Caco-2 (cell line): ENCODE measurements around the gene TRIM72. TPM values are rescaled to one million over a fixed set of nuclear protein-coding genes. Genes with fewer than 3 reads are reported as not detected.
A peak's percentile ranks its signal among the peaks of the same experiment; 100 is the strongest.
"Not testable (repeated sequence)": the region's sequence is repeated elsewhere in the genome, so short reads cannot be mapped to it uniquely, and the experiment has no call there.

Source experiments
- Bru-seq: library from RNA; stranded (reverse); fragments of 400-500 nt; gene quantifications from one replicate; lab custom pipeline; 2021; lab: Mats Ljungman, UMichigan
- BruChase-seq, 2 experiments: library from RNA; stranded (reverse); fragments of 400-500 nt; gene quantifications; one replicate each; lab custom pipeline; 2021; lab: Mats Ljungman, UMichigan
- BruUV-seq: library from RNA; stranded (reverse); fragments of 400-500 nt; replicated peaks from 2 replicates; lab custom pipeline; 2021; lab: Mats Ljungman, UMichigan
- CTCF ChIA-PET: fragments of 300-600 bp; sonication (Branson Sonifier 250); formaldehyde crosslinking; loops from one replicate; lab custom pipeline; 2022; ENCODE audit warnings: antibody characterized with exemption; lab: Charles Lee
- POLR2A ChIA-PET: fragments of 300-600 bp; sonication (Branson Sonifier 250); formaldehyde crosslinking; loops from one replicate; lab custom pipeline; 2022; ENCODE audit warnings: antibody characterized with exemption; lab: Charles Lee
- DNase-seq, 2 experiments: peaks; one replicate each; pipeline versions ENCODE4 v3.0.0 to v3.0.0-alpha.2; 2020 to 2022
- H3K27me3 ChIP-seq: replicated peaks from 2 replicates; pipeline ENCODE4 v1.6.0; 2011; ENCODE audit warnings: low read length; ENCODE audit not compliant: control insufficient read depth, insufficient read depth
- H3K36me3 ChIP-seq: 2 replicates; pipeline ENCODE4 v1.5.1; 2011; ENCODE audit warnings: low read length; ENCODE audit not compliant: control insufficient read depth, insufficient read depth
- H3K4me1 ChIP-seq: fragments of 250-450 bp; sonication (Bioruptor Pico); 2 replicates; pipeline ENCODE4 v1.5.1; 2020; ENCODE audit warnings: mild to moderate bottlenecking
- H3K4me3 ChIP-seq: 2 replicates; pipeline ENCODE4 v1.5.1; 2011; ENCODE audit warnings: low read depth, mild to moderate bottlenecking, control low read depth, low read length
- H3K9me3 ChIP-seq: fragments of 250-450 bp; sonication (Bioruptor Pico); 2 replicates; pipeline ENCODE4 v1.5.1; 2020; ENCODE audit warnings: mild to moderate bottlenecking, moderate library complexity
- H3K27ac Mint-ChIP-seq: one replicate; pipeline ENCODE4 v1.8.0; 2022; ENCODE audit warnings: mixed read lengths; ENCODE audit not compliant: unreplicated experiment
- H3K27me3 Mint-ChIP-seq: one replicate; pipeline ENCODE4 v1.8.0; 2022; ENCODE audit warnings: mixed read lengths; ENCODE audit not compliant: insufficient read depth, unreplicated experiment
- H3K36me3 Mint-ChIP-seq: one replicate; pipeline ENCODE4 v1.8.0; 2022; ENCODE audit warnings: mild to moderate bottlenecking, mixed read lengths; ENCODE audit not compliant: insufficient read depth, unreplicated experiment
- H3K4me1 Mint-ChIP-seq: one replicate; pipeline ENCODE4 v1.8.0; 2022; ENCODE audit warnings: low read depth, mixed read lengths; ENCODE audit not compliant: unreplicated experiment
- H3K4me3 Mint-ChIP-seq: one replicate; pipeline ENCODE4 v1.8.0; 2022; ENCODE audit warnings: mild to moderate bottlenecking, moderate library complexity, mixed read lengths; ENCODE audit not compliant: unreplicated experiment
- H3K9me3 Mint-ChIP-seq: one replicate; pipeline ENCODE4 v1.8.0; 2022; ENCODE audit warnings: mixed read lengths; ENCODE audit not compliant: unreplicated experiment
- CTCF ChIP-seq, 2 experiments: fragments of 200-600 bp in 1 of 2; IDR thresholded peaks; 1 replicate in 1 of 2; 2 replicates in 1 of 2; pipeline versions ENCODE4 v1.5.1 to v1.8.0; 2011 to 2022; ENCODE audit warnings: antibody characterized with exemption in 1 of 2, control low read depth in 1 of 2, inconsistent platforms in 1 of 2, low read depth in 1 of 2, low read length in 1 of 2, mild to moderate bottlenecking in 1 of 2, moderate library complexity in 1 of 2; ENCODE audit not compliant: insufficient read depth in 1 of 2, severe bottlenecking in 1 of 2, unreplicated experiment in 1 of 2
- intact Hi-C: fragments of 100-400 bp; cut with micrococcal nuclease; formaldehyde crosslinking; loops from one replicate; pipeline ENCODE4 v1.10.0; 2022; ENCODE audit not compliant: unreplicated experiment
- long read RNA-seq: library from polyadenylated mRNA; stranded (forward); transcript quantifications from one replicate; pipeline ENCODE4 v2.0.0, GENCODE V29; 2022
- total RNA-seq: library from RNA; stranded (reverse); gene quantifications from 2 replicates; pipeline ENCODE4 v1.2.3, GENCODE V29; 2022

Gene TRIM72
- 0.07 TPM in 2 replicates for total RNA-seq
- Bru-seq, nascent RNA, result percentile 8 among the genes with signal in this experiment
- percentile 19 among the genes with signal in this experiment for BruChase-seq, experiment 1, labeled RNA remaining after a 2-hour chase
- BruChase-seq, experiment 2, labeled RNA remaining after a 6-hour chase, result percentile 27 among the genes with signal in this experiment
- long read RNA-seq, result 0 reads

GRCh38 chr16:31213877-31214707, at the start of gene TRIM72:
Gene TRIM72 (plus strand): TSS chr16:31214119. CDS start chr16:31214739, 620 bp downstream.
- intact Hi-C loops, result no loop called here
- Histone ChIP-seq H3K9me3 (no peaks in the 10 kb centered on the region), H3K4me3 (no peak within 1 kb of the TSS), H3K27me3 (no peaks in the 10 kb centered on the region), H3K4me1 (no peaks in the 10 kb centered on the region), H3K36me3 (no peaks in the 10 kb centered on the region; the same call in 1 of the 2 replicates)
- CTCF ChIA-PET, result no interaction called here
- POLR2A ChIA-PET, result no interaction called here
- Mint-ChIP-seq H3K27me3 (peaks cover 3% of the 10 kb centered on the region), H3K36me3 (no peaks in the 10 kb centered on the region), H3K27ac (no peak within 1 kb of the TSS), H3K4me1 (peaks cover 11% of the 10 kb centered on the region), H3K4me3 (peak within 1 kb of the TSS; percentile 70), H3K9me3 (no peaks in the 10 kb centered on the region)
- TF ChIP-seq CTCF (IDR thresholded peaks at IDR 0.05; ENCODE audit: insufficient read depth in 1 of 2, low read depth in 1 of 2, low read length in 1 of 2, severe bottlenecking in 1 of 2, unreplicated experiment in 1 of 2), result no peak
- DNase-seq, result no peak
- BruUV-seq, result no TSS peak

DNA sequence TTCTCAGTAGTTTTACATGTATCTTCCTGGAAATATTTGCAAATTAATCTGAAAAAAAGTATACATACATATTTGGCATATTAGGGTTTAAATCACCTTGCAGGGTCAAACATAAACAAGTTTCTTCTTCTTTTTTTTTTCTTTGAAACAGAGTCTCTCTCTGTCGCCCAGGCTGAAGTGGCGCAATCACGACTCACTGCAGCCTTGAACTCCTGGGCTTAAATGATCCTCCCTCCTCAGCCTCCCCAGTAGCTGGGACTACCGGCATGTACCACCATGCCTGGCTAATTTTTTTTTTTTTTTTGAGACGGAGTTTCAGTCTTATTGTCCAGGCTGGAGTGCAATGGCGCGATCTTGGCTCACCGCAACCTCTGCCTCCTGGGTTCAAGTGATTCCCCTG, 46.6 kb upstream of the TRIM72 start:
- Histone ChIP-seq H3K4me3 (no peak overlapping the region), H3K4me1 (0 out of 2 replicates have a peak, but pooled peaks cover 3% of the 10 kb centered on the region), H3K36me3 (no peaks in the 10 kb centered on the region), H3K9me3 (no peaks in the 10 kb centered on the region), H3K27me3 (no peaks in the 10 kb centered on the region)
- CTCF ChIA-PET, result no interaction called here
- no peak overlapping the region for H3K27ac Mint-ChIP-seq
- POLR2A ChIA-PET, result no interaction called here
- no peak for TF ChIP-seq CTCF (IDR thresholded peaks at IDR 0.05; ENCODE audit: insufficient read depth in 1 of 2, low read depth in 1 of 2, low read length in 1 of 2, severe bottlenecking in 1 of 2, unreplicated experiment in 1 of 2)
- peaks cover 15% of the 10 kb centered on the region for H3K4me1 Mint-ChIP-seq
- no peak overlapping the region for H3K4me3 Mint-ChIP-seq
- H3K27me3 Mint-ChIP-seq, result no peaks in the 10 kb centered on the region
- no peaks in the 10 kb centered on the region for H3K9me3 Mint-ChIP-seq
- DNase-seq, result no peak
- BruUV-seq, result no TSS peak
- H3K36me3 Mint-ChIP-seq, result no peaks in the 10 kb centered on the region
- intact Hi-C loops, result no loop called here

- Histone ChIP-seq H3K4me1 (0 out of 2 replicates have a peak, but pooled peaks cover 3% of the 10 kb centered on the region), H3K36me3 (no peaks in the 10 kb centered on the region), H3K4me3 (no peak overlapping the region), H3K27me3 (no peaks in the 10 kb centered on the region), H3K9me3 (no peaks in the 10 kb centered on the region)
- ChIA-PET POLR2A (interaction anchor here (0.6 kb wide), 1 partner anchor 11 kb away, joined by 3 read pairs; the partner anchor contains the start of gene FUS), CTCF (interaction anchor here (0.7 kb wide), 1 partner anchor 774 kb away, joined by 4 read pairs; the partner anchor contains the start of gene ZNF48)
- peak; percentile 70 to 71 for DNase-seq
- BruUV-seq, result no TSS peak
- Mint-ChIP-seq H3K27ac (no peak overlapping the region), H3K4me1 (peaks cover 15% of the 10 kb centered on the region), H3K27me3 (no peaks in the 10 kb centered on the region), H3K36me3 (no peaks in the 10 kb centered on the region), H3K4me3 (no peak overlapping the region), H3K9me3 (no peaks in the 10 kb centered on the region)
- intact Hi-C loops, result no loop called here
- TF ChIP-seq CTCF (IDR thresholded peaks at IDR 0.05; ENCODE audit: insufficient read depth in 1 of 2, low read depth in 1 of 2, low read length in 1 of 2, severe bottlenecking in 1 of 2, unreplicated experiment in 1 of 2), result no peak
Observed at GRCh38 chr16:31168848-31169247, 45.1 kb upstream of the TRIM72 start.

DNA sequence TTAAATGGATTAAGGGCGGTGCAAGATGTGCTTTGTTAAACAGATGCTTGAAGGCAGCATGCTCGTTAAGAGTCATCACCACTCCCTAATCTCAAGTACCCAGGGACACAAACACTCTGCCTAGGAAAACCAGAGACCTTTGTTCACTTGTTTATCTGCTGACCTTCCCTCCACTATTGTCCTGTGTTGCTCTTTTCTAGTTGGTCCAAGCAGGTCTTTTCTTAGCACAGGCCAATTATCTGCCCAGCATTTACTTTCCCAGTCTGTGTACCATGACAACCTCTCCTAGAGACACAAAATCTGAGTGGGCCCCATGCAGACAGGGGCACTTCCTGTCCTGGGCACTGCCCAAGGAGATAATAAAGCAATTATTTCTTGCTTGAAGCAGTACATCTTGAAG, 43.9 kb upstream of the TRIM72 start:
- peaks cover 15% of the 10 kb centered on the region for H3K4me1 Mint-ChIP-seq
- CTCF ChIA-PET, H3K27me3 ChIP-seq, H3K27me3 Mint-ChIP-seq, DNase-seq, BruUV-seq, intact Hi-C loops, H3K36me3 ChIP-seq, H3K4me3 ChIP-seq, H3K4me1 ChIP-seq, H3K9me3 Mint-ChIP-seq, H3K36me3 Mint-ChIP-seq, H3K4me3 Mint-ChIP-seq, POLR2A ChIA-PET, H3K9me3 ChIP-seq: not testable (repeated sequence)
- H3K27ac Mint-ChIP-seq, result peak overlapping the region; percentile 36
